ENCODE measurements around the gene RASAL1.

DNA sequence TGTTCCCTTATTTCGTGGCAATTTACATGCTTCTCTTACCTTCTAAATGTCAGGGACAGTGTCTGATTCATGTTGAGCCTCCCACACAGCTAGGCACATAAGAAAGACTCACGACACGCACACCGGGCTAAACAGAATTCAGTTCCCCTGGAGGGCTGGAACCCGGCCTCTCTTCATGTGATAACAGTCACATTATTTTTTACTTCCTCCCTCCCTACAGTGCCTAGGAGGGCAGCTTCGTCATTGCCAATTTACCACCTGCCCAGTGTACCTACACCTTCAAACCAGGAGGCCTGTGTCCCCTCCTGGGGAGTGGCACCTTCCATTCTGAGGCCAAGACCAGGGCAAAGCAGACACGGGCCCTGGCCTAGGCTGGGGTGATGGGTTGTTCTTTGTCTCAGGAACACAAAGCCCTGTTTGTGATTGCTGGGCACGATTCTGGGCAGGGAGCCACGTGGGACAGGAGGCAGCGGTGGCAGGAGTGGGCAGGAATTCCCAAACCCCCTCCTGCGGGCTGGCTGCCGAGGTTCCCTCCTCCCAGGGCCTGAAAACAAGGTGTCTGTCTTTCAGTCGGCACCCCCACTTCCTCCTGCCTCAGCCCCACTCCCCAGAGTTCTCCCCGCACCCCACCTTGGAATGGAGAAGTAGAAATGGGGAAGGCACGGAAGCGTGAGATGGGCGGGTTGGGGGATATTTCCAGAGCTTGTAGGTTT, 6.8 kb upstream of the RASAL1 start:
- TF ChIP-seq EZH2 (IDR thresholded peaks at IDR 0.05; ENCODE audit: insufficient read depth, poor library complexity, severe bottlenecking) = no peak
- no peak for TF ChIP-seq EZH2phosphoT487 (IDR thresholded peaks at IDR 0.05; ENCODE audit: insufficient read depth, low read depth)
